Keratinocyte (primary cell): ENCODE results near the gene HJV. TPM values are rescaled to one million over a fixed set of nuclear protein-coding genes. Genes with fewer than 3 reads are reported as not detected.

Experiments
- DNase-seq: peaks from one replicate; pipeline ENCODE4 v3.0.0-alpha.2; 2011; ENCODE audit warnings: low read depth, missing footprints, low spot score
- FAIRE-seq: peaks from 2 replicates; lab custom pipeline; 2011; peaks lifted over from hg19 to GRCh38; lab: Jason Lieb, UNC
- H2AFZ ChIP-seq: 2 replicates; pipeline ENCODE4 v1.6.0; 2012; ENCODE audit warnings: low read length, control low read depth, inconsistent platforms; ENCODE audit not compliant: control insufficient read depth
- H3K27ac ChIP-seq: 2 replicates; pipeline ENCODE4 v1.5.1; 2011; ENCODE audit warnings: low read length; ENCODE audit not compliant: control insufficient read depth, insufficient read depth
- H3K27me3 ChIP-seq: 3 replicates; pipeline ENCODE4 v1.6.0; 2011; ENCODE audit warnings: low read length; ENCODE audit not compliant: control insufficient read depth, insufficient read depth; ENCODE audit errors: extremely low read depth
- H3K36me3 ChIP-seq, 2 experiments: 2 replicates in 1 of 2; 3 replicates in 1 of 2; pipeline ENCODE4 v1.5.1; 2011; ENCODE audit warnings: low read length in 2 of 2, mild to moderate bottlenecking in 1 of 2; ENCODE audit not compliant: control insufficient read depth in 2 of 2, insufficient read depth in 2 of 2; ENCODE audit errors: extremely low read depth in 1 of 2
- H3K4me1 ChIP-seq: 3 replicates; pipeline ENCODE4 v1.5.1; 2011; ENCODE audit warnings: low read length; ENCODE audit not compliant: control insufficient read depth, insufficient read depth; ENCODE audit errors: extremely low read depth
- H3K4me2 ChIP-seq: 3 replicates; pipeline ENCODE4 v1.6.0; 2011; ENCODE audit warnings: low read depth, low read length; ENCODE audit not compliant: control insufficient read depth, insufficient read depth; ENCODE audit errors: extremely low read depth
- H3K4me3 ChIP-seq, 3 experiments: fragments of 200-600 bp in 1 of 3; sonication (generic) in 1 of 3; 2 replicates in 2 of 3; 3 replicates in 1 of 3; pipeline ENCODE4 v1.5.1; 2011 to 2016; ENCODE audit warnings: low read length in 3 of 3, mild to moderate bottlenecking in 3 of 3, control low read depth in 2 of 3, inconsistent platforms in 1 of 3, low read depth in 1 of 3, mixed read lengths in 1 of 3, mixed run types in 1 of 3, moderate library complexity in 1 of 3; ENCODE audit not compliant: control insufficient read depth in 2 of 3, insufficient read depth in 2 of 3; ENCODE audit errors: extremely low read depth in 1 of 3
- H3K79me2 ChIP-seq: 2 replicates; pipeline ENCODE4 v1.6.0; 2012; ENCODE audit warnings: low read length; ENCODE audit not compliant: control insufficient read depth, insufficient read depth
- H3K9ac ChIP-seq: 3 replicates; pipeline ENCODE4 v1.6.0; 2011; ENCODE audit warnings: low read length; ENCODE audit not compliant: control insufficient read depth, insufficient read depth; ENCODE audit errors: extremely low read depth
- H3K9me1 ChIP-seq: 3 replicates; pipeline ENCODE4 v1.6.0; 2011; ENCODE audit warnings: low read length; ENCODE audit not compliant: control insufficient read depth, insufficient read depth; ENCODE audit errors: extremely low read depth
- H3K9me3 ChIP-seq: 2 replicates; pipeline ENCODE4 v1.5.1; 2012; ENCODE audit warnings: low read depth, low read length; ENCODE audit not compliant: control insufficient read depth
- H4K20me1 ChIP-seq: 3 replicates; pipeline ENCODE4 v1.6.0; 2011; ENCODE audit warnings: low read length; ENCODE audit not compliant: control insufficient read depth, insufficient read depth; ENCODE audit errors: extremely low read depth
- CTCF ChIP-seq, 3 experiments: IDR thresholded peaks in 1 of 3; conservative IDR thresholded peaks in 1 of 3; optimal IDR thresholded peaks in 1 of 3; 2 replicates in 2 of 3; 3 replicates in 1 of 3; pipeline versions ENCODE3 to v1.5.1; 2011; ENCODE audit warnings: low read length in 3 of 3, mild to moderate bottlenecking in 3 of 3, moderate library complexity in 2 of 3, control low read depth in 1 of 3, inconsistent platforms in 1 of 3; ENCODE audit not compliant: insufficient read depth in 2 of 3; ENCODE audit errors: extremely low read depth in 1 of 3
- EZH2 ChIP-seq: IDR thresholded peaks from one replicate; pipeline ENCODE4 v1.6.1; 2012; ENCODE audit warnings: inconsistent platforms, mild to moderate bottlenecking, low read length, moderate library complexity
- dilution Hi-C: fragments of 300-500 bp; cut with MboI; formaldehyde crosslinking; loops from one replicate; pipeline ENCODE4 v1.7.0; 2020; ENCODE audit warnings: low sequenced_read_pairs; ENCODE audit not compliant: extremely low pct_ligation_motif_present
- polyA plus RNA-seq, 5 experiments: library from polyadenylated mRNA; depleted of rRNA in 3 of 5; stranded (reverse) in 3 of 5; stranded (forward) in 1 of 5; unstranded in 1 of 5; fragments of >200 nt; gene quantifications; 1 replicate in 1 of 5; 2 replicates in 3 of 5; 3 replicates in 1 of 5; pipeline versions ENCODE4 v1.2.1 to v1.2.3, GENCODE V29; 2011 to 2012; ENCODE audit warnings: missing spikeins in 2 of 5, low read depth in 1 of 5, low replicate concordance in 1 of 5

HJV gene
- polyA plus RNA-seq, 1 donor (not counting 4 experiments of a cell fraction or from before 2014, with no cell fraction given), result not detected

GRCh38 chr1:146016891-146017290 is 4.6 kb downstream of the HJV start:
- peaks cover 3% of the 10 kb centered on the region for H3K4me1 ChIP-seq
- DNase-seq (no peak), FAIRE-seq (no peak)
- H3K9me3 ChIP-seq, result no peaks in the 10 kb centered on the region
- no peaks in the 10 kb centered on the region for H3K79me2 ChIP-seq
- H3K27me3 ChIP-seq, result peaks cover 48% of the 10 kb centered on the region
- H3K27ac ChIP-seq, result no peak overlapping the region
- H3K9ac ChIP-seq, result no peak overlapping the region
- TF ChIP-seq CTCF (optimal IDR thresholded peaks at IDR 0.05 in 1 of 3, IDR thresholded peaks at IDR 0.05 in 1 of 3, conservative IDR thresholded peaks at IDR 0.05 in 1 of 3; ENCODE audit: extremely low read depth in 1 of 3, insufficient read depth in 2 of 3, low read length in 3 of 3), result no peak
- H3K4me3 ChIP-seq, result no peak overlapping the region
- no peaks in the 10 kb centered on the region for H4K20me1 ChIP-seq
- no peaks in the 10 kb centered on the region for H3K36me3 ChIP-seq
- dilution Hi-C loops, result no loop called here
- no peaks in the 10 kb centered on the region for H3K9me1 ChIP-seq
- no peak overlapping the region for H2AFZ ChIP-seq
- no peak overlapping the region for H3K4me2 ChIP-seq

DNA sequence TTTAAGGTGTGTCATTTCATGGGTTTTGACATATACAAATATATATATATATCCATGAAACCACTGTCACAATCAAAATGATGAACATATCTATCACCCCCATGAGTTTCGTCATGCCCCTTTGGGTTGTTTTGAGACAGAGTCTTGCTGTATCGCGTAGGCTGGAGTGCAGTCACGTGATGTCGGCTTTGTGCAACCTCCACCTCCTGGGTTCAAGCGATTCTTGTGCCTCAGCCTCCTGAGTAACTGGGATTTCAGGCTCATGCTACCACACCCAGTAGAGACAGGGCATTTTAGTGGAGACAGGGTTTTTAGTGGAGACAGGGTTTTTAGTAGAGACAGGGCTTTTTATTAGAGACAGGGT is 8.0 kb downstream of the HJV start:
- no peaks in the 10 kb centered on the region for H3K9me1 ChIP-seq
- no peak for DNase-seq
- no peaks in the 10 kb centered on the region for H3K36me3 ChIP-seq
- no peaks in the 10 kb centered on the region for H3K9me3 ChIP-seq
- H3K4me2 ChIP-seq, result no peak overlapping the region
- no peak for FAIRE-seq
- TF ChIP-seq EZH2 (no peak), CTCF (optimal IDR thresholded peaks at IDR 0.05 in 1 of 3, IDR thresholded peaks at IDR 0.05 in 1 of 3, conservative IDR thresholded peaks at IDR 0.05 in 1 of 3; ENCODE audit: extremely low read depth in 1 of 3, insufficient read depth in 2 of 3, low read length in 3 of 3) (no peak)
- H3K27ac ChIP-seq, result no peak overlapping the region
- no peaks in the 10 kb centered on the region for H4K20me1 ChIP-seq
- no peak overlapping the region for H2AFZ ChIP-seq
- dilution Hi-C loops, result no loop called here
- peaks cover 3% of the 10 kb centered on the region for H3K4me1 ChIP-seq
- peaks cover 15% of the 10 kb centered on the region for H3K27me3 ChIP-seq
- no peak overlapping the region for H3K9ac ChIP-seq
- H3K4me3 ChIP-seq, result no peak overlapping the region
- no peaks in the 10 kb centered on the region for H3K79me2 ChIP-seq
